ENCODE results near the gene AKAP8. TPM values are rescaled to one million over a fixed set of nuclear protein-coding genes. Genes with fewer than 3 reads are reported as not detected.

AKAP8 gene
- total and polyA plus RNA-seq, 9 of the 15 experiments (the other 6 are each of a cell fraction or from before 2014, with no cell fraction given), result 3.4 to 56.5 (median 15.0) TPM

GRCh38 chr19:15379083-15379998, at the start of gene AKAP8 (continued):
- TF ChIP-seq ZBTB33 (CRISPR knock-in tag; IDR thresholded peaks at IDR 0.05) (peak; percentile 30; the same call in 1 of the 2 replicates), ZKSCAN1 (IDR thresholded peaks at IDR 0.05; ENCODE audit: low read depth, low read length) (no peak), PTBP1 (IDR thresholded peaks at IDR 0.05; ENCODE audit: low read depth, low read length) (0 out of 2 replicates have a peak, but pooled peaks have one; percentile 39), CSDE1 (IDR thresholded peaks at IDR 0.05) (no peak), RFX7 (CRISPR knock-in tag; IDR thresholded peaks at IDR 0.05) (no peak), NR3C1 (CRISPR knock-in tag; IDR thresholded peaks at IDR 0.05) (0 out of 2 replicates have a peak, but pooled peaks have one; percentile 41), MCM7 (IDR thresholded peaks at IDR 0.05) (no peak), SMARCE1 (IDR thresholded peaks at IDR 0.05) (no peak), CEBPG (CRISPR knock-in tag; IDR thresholded peaks at IDR 0.05) (no peak), CEBPG (tag; conservative IDR thresholded peaks at IDR 0.05 in 1 of 2, IDR thresholded peaks at IDR 0.05 in 1 of 2) (no peak), ZNF407 (IDR thresholded peaks at IDR 0.05; ENCODE audit: low read depth) (no peak), HDAC1 (IDR thresholded peaks at IDR 0.05) (no peak; a peak in 1 of 4 replicates), ZNF121 (CRISPR knock-in tag; conservative IDR thresholded peaks at IDR 0.05) (no peak), MAZ (CRISPR knock-in tag; conservative IDR thresholded peaks at IDR 0.05 in 1 of 2, IDR thresholded peaks at IDR 0.05 in 1 of 2) (peak in 1 of 2 experiments; percentile 55; a peak in 2 of 4 replicates), GTF2F1 (IDR thresholded peaks at IDR 0.05; ENCODE audit: low read depth, low read length) (0 out of 2 replicates have a peak, but pooled peaks have one; percentile 36), ESRRA (IDR thresholded peaks at IDR 0.05; ENCODE audit: borderline replicate concordance, low read depth) (no peak; the same call in 1 of the 2 replicates), FOXP1 (CRISPR knock-in tag; IDR thresholded peaks at IDR 0.05) (peak; percentile 56), LCOR (CRISPR knock-in tag; IDR thresholded peaks at IDR 0.05) (no peak; the same call in 1 of the 2 replicates)
